GM18907 (cell line): ENCODE measurements around the gene NSF.
"Not testable (repeated sequence)": the region's sequence is repeated elsewhere in the genome, so short reads cannot be mapped to it uniquely, and the experiment has no call there.

Experiments used
- ATAC-seq: cut with Tn5 transposase; IDR thresholded peaks from one replicate; pipeline ENCODE4 v1.9.1; 2021; ENCODE audit warnings: mild to moderate bottlenecking, moderate library complexity; ENCODE audit not compliant: unreplicated experiment

NSF gene

DNA sequence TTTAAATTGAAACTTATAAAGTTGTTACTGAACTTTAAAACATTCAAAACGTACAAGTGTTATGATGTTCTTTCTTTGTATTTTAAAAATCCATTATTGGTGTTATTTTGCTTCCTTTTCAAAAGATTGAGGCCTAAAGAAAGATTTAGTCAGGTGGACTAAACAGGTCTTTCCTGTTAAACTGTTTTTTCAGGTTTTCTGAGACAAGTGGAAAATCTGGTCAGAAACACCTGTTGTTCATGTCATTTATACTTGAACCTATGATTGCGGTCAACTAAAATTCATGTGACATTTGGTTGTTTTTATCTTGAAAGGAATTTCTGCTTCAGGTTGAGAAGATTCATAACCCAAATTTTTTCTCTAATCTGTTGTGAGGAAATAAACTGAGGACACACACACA lies 108.5 kb downstream of the NSF start:
- not testable (repeated sequence) for ATAC-seq

DNA sequence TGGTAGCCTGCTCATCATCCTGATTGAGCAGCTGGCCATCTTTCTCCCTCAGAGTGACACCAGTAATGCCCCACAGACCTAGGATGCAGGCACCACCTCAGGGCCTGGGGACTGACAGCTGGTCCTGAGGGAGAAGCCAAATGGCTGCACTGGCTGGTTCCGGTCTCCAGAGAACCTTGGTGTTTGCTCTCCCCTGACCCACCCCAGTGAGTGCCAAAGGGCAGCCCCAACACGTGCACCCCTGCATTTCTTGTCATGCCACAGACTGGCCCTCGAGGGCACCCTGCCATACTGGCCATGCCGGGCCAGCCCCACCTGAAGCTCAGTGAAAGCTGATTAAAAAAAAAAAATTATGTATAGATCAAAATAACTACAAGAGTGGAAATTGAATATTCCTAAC lies 127.5 kb downstream of the NSF start:
- ATAC-seq, result no peak

DNA sequence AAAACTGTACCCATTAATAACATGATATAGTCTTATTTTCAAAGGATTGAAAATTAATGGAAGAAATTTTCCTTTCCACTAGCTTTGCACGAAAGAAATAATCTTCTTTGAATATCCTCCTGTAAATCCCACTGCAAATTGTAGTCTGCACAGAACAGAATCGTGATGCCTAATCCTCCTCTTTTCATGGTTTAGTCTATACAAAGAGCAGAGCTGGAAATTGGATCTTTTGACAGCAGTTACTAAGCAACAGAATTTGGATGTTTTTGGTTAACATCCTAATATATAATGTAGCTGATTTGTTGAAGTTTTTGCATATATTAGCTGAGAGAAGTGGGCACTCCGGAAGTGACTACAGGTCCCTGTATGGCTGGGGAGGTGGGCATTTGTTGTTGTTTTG lies 129.4 kb downstream of the NSF start:
- ATAC-seq, result no peak

DNA sequence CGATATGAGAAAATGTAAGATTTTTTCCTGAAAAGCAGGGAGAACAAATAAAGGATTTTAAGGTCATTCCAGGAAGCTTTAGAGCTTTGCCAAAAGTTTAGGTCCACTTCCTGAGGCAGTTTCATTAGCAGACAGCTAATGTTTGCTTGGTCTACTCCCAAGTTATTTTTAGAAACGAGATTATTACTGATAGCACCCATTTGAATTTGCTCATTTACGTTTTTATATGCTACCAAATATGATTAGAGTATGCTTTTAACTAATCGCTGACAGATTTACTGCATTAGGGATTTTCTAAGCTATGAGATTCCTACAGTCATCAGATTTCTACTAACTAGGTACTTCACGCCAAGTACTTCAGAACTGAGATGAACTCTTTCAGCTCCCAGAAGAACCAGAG lies 129.9 kb downstream of the NSF start:
- ATAC-seq, result no peak

DNA sequence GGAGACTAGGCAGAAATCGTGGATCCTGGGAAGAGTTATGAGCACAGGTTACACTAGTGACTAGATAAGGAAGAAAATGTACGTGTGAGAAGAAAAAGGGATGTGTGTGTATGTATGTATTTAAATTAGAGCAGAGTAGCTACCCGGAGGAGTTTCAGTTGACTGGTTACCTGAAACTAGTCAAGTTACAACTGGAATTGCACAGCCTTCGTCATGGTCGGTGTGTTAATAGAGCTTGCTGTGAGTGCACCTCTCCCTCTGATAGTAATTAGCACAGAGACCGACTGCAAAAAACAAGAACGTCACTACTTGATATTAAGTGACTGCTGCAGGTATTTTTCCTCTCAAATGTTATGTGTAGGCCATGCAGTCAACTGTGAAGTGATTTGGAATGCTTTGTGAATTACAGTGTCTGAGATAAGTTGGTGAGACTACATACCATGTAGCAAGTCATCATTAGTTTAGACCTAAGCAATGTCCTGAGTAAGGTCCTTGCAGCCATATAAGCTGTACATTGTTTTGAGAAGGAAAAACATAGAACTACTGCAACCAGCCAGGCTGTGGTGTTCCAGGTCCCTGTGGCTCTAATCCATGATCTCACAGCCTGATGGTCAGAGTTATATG lies 132.3 kb downstream of the NSF start:
- no peak for ATAC-seq

DNA sequence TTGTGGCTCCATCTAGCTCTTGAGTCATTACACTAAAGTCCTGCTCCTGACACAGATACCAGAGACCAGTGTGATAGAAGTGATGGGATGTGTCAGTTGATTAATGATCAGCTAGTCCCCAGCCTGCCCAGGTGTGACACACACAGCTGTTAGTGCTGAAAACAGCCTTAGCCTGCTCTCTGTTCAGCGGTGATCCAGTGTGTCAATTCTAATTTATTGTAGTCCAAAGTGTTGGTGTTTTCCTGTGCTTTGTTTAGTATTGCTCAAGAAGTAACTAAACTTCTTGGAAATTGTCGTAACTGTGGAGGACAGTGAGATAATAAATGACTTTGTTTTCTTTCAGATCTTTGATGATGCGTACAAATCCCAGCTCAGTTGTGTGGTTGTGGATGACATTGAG lies 135.7 kb downstream of the NSF start:
- ATAC-seq, result no peak

DNA sequence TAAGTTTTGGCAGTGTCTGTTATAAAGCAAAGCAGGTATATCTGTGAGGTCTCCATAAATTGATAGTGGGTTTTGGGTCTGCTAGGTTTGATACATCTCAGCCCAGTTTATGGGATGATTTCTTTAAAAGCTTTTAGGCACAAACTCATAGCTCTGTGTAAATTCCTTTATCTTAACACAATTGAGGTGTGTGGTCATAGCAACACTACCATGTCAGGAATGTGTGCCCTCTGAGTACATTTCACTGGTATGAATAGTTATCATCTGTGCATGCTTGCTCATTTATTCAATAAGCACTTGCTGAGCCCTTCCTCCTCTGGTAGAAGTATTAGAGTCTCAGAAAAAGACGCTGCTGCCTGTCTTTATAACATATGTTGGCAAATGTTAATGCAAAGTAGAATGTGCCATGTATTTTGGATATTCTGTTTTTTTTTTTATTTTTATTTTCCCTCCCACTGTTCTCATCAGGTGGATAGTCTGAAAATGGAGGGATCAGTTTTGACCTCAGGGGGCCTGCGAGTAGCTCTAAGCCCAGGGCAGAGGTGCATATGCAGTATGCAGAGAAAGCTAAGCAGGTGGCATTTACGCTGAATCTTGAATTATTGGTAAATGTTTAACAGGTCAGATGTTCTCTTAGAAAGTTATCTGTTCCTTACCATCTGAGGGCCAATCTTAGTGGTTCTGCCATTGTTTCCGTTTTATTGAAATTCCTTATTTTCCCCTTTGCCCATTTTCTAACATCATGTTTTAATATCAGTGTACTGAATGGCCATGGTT lies 137.3 kb downstream of the NSF start:
- no peak for ATAC-seq

DNA sequence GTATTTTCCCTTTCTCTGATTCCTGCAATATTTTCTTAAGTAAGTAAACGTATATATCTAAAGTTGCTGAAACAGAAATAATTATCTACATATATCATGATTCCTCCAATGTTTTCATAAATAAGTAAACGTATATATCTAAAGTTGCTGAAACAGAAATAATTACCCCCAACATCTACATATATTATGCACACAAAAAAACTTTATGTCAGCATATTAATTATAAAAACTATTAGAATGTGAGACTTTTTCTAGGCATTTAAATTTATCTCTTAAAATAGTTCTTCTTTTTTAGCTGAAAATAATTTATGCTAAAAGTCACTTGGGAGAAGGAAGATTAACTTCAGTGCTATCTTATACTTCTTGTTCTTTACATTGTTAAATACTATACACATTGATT lies 139.6 kb downstream of the NSF start:
- ATAC-seq, result no peak

DNA sequence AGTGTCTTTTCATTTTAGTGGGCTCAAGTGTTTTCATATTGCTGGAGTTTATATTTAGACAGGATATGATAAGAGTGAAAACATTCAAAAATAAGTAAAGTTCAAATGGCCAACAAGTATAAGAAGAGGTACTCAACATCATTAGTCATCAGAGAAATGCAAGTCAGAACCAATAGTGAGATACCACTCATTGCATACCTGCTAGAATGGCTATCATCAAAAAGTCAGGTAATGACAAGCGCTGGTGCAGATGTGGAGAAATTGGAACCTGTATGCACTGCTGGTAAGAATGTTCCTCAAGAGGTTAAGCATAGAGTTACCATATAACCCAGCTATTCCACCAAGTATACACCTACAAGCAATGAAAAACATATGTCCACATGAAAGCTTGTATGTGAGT lies 140.2 kb downstream of the NSF start:
- no peak for ATAC-seq

DNA sequence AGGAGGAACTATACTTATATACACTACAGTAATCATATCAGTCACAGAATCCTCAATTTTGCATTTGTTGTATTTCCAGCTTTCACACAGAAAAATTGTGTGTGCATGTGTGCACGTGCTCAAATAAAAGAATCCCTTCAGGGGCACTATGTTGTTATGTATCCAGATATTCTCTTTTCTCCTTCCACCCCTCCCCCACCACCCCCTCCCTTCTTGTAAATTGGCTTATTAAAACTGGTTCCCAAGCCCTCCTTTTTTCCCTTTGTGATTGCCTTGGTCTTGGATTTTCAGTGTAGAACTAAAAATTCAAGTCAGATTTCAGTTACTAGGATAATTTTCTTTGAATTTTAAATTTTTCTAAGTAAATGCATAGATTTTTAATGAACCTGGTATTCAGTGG lies 141.7 kb downstream of the NSF start:
- ATAC-seq, result no peak

DNA sequence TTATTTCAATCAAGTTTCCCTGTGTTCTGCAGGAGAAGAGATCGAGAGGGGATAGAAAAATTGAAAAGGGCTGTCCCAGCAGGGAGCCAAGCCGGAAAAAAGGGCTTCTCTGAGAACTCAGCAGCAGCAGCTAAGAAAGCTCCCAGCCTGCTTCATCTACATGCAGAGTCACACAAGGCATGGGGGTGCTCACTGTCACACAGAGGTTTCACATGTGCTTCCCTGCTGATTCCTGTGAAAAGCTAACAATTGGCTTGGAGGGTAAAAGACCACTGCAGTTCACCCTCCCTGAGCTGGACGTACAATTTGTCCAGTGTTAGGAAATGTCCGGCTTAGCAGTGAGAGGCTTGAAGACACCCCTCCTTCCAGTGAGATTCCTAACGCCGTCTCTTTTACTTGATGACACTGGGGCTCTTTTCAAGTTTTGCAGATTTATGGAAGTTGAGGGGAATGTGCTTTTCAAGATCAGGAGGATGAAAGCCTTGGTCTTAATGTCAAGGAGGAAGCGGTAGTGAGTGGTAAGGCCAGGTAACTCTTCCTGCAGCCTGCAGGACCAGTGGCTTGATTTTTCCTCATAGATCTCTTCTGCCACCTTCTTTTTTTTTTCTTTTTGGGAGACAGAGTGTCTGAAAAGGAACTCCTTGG lies 142.4 kb downstream of the NSF start:
- no peak for ATAC-seq

DNA sequence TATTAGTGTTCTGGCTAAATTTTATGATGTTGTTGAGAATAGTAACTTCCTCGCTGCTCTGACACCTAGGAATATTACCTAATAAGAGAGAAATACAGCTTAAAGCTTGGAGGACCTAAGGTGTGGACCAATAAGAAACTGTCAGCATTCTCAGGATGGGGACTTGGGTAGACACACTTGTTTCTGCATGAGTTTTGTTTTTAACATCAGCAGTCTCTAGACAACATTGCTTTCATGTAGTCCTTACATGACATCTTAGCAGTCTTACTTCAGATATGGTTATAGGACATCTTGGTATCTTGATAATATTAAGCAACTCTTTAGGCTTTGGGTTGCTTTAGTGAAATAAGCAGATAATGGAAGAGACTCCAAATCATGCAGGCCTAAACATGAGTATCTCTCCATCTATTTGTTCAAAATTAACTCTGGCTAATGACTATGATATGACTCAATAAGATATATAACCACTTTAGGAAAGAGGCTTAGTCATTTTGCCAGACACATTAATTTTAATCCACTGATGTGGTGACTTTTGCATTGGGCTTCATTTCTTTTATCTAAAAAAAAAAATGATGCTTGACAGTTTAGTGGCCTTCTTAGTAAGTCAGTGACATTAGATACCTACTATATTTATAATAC lies 143.5 kb downstream of the NSF start:
- ATAC-seq, result no peak

DNA sequence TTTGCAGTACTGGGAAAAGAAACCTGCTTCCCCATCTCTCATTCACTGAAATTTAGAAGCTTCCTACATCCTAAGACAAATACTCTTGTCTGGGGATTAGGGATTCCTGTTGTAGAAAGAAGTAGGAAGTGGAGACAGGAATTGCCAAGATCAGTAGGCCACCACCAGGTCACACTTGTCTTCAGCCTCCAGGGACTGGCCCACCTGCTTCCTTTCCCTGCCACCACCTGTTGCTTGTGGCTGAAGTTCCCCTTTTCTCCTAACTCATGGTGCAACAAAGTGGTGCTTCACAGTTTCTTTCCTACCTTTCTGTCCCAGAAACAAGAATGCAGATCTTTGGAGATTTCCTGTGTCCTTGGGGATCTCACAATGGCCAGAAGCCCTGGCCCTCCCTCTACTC lies 145.6 kb downstream of the NSF start:
- ATAC-seq, result no peak

DNA sequence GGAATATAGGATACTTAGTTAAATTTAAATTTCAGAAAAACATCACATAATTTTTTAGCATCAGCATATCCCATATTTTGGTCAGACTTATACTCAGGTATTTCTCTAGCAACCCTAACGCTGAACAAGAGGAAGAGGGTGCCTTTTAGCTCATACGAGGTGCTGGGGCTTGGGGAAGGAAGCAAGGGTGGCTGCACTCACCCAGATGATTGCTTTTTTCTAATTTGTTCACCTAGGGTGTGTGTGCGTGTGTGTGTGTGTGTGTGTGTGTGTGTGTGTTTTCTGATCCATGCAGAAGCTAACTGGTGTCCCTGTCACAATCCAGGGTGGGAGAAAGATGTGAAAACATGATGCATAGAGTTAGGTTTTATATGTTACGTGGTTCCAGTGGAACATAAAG lies 146.9 kb downstream of the NSF start:
- no peak for ATAC-seq

DNA sequence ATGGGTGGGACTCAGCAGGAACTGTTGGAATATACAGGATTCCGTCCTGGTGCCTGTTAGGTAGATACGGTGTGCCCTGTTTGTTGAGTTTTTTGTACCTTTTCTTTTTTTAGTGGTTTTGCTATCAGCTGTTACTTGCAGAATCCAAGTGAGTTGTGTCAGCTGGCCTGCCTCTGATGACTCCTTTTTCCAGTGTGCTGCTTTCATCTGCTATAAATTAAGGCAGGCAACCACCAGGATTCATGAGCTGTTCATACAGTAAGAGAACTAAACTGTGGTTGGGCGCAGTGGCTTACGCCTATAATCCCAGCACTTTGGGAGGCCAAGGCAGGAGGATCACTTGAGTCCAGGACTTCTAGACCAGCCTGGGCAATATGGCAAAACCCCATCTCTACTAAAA lies 148.1 kb downstream of the NSF start:
- no peak for ATAC-seq

DNA sequence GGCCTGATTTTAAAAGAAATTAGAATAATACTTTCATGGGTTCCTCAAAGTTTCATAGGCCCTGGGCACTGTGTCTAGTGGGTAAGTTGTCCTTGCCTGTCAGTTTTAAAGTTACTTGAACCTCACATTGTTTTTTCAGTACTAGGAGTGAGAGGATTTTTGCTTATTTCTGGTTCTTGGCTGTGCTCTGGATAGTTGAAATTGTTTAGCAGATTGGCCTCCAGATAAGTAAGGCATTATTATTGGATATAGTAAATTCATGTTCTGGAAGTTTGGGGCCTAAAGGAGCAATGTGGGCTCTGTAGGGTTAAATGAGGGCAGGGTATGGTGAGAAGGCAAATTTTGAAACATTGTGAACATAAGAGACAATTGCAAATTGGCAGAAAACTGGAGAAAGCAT lies 149.5 kb downstream of the NSF start:
- ATAC-seq, result no peak

DNA sequence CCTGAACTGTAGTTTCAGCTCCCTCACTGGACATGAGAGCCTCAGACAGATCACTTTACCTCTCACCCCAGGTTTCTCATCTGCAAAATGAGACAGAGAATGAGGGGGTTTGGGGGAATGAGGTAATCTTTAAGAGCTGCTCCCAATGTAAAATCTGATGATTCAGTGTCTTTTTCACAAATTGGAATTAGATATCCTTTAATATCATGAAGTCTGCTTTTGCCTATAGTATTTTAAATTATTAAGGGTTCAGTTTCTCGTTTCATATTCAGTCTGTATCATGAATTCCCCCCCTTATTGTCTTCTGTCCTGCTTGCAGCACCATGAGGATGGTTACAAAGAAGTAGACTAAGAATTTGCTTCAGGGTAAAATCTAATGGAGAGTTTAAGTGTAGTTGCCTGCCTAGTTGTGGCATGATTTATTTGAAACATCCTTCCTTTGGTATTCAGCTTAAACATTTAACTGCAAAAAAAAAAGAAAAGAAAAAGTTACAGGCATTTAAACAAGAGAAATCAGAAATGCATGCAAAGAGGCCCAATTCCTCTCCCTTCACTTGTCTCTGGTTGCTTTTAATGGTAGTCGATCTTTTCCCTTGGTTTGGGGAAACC lies 150.8 kb downstream of the NSF start:
- ATAC-seq, result no peak

DNA sequence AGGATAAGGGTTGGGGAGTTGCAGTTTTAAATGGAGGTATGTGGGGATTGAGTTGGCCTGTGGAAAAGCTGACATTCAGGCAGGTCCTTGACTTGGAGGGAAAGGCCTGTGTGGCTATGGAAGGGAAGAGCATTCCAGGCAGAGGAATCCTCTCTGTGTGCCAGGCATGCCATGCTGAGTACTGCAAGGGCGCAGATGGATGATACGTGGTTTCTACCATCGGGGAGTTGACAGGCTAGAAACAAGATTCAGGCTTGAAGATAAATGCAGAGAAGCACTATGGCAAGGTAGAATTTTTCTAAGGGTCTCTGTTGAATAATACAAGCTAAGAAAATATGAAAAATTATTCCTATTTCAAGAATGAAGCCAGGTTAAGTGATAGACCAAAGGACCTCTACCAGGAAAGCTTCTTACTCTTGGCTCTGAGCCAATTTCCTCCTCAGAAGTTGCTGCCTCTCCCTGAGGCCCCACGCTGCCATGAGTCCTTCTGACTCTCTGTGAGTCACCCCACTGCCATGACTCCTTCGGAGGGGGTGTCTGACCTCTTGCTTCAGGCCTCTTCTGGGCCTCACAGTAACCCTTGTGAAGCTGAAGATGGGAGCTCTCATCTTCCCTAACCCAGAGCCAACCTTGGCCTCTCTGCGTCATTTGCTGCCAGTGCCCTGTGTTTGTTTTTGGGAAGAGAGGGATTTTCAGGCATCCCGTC lies 152.2 kb downstream of the NSF start:
- no peak for ATAC-seq

DNA sequence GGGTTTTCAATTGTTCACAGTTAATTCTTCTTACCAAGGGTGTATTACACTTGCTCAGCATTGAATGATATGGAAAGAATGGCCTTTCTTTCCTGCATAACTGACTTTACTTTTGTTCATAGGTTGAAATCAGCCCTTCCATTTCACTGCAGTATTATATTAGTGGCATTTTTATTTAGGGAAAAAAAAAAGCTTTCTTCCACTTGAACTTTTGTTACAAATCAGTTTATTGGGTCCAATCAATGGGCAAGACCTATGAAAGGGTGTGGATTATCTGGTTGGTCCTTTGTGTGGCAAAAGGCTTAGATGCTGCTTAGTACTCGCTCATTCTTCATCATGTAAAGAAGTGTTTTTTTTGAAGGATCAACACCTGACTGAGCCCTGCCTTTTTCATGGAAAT lies 154.0 kb downstream of the NSF start:
- no peak for ATAC-seq

DNA sequence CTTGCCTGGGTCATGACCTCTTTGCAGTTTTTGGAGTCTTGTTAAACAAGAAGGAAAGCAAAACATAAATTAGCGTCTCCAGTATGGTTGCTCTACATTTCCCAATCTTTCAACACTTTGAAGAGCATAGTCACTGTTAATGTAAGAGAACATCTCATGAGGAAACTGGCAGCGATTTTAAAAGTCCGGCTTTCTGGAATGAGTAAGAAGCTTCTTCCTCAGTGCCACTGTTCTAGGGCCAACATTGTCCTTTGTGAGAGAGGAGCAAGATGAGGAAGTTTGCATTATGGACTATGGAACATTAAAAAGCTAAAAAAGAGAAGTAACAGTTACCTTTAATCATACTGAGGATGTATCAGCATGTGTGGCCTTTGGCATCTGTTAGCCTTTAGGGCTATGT lies 154.9 kb downstream of the NSF start:
- ATAC-seq, result no peak

DNA sequence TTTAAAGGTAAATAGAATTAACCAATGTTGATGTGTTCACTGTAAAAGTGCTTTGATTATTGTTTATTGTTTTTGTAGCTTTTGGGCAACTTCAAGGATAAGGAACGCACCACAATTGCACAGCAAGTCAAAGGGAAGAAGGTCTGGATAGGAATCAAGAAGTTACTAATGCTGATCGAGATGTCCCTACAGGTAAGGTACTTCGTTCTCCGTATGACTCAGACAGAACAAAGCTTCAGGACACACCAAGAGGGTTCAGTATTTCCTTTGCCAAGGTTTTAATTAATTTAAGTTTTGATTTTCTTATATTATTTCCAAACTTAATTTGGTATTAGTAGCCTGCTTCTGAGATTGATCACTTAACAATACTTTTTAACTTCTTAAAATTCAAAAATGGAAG lies 161.0 kb downstream of the NSF start:
- no peak for ATAC-seq
